Epidermal melanocyte (primary cell): ENCODE data around the gene RNF123.
"Not testable (repeated sequence)": the region's sequence is repeated elsewhere in the genome, so short reads cannot be mapped to it uniquely, and the experiment has no call there.

Experiments used
- DNase-seq: peaks from one replicate; pipeline ENCODE4 v3.0.0; 2011; ENCODE audit warnings: low spot score; ENCODE audit not compliant: insufficient read length

The RNF123 gene

DNA sequence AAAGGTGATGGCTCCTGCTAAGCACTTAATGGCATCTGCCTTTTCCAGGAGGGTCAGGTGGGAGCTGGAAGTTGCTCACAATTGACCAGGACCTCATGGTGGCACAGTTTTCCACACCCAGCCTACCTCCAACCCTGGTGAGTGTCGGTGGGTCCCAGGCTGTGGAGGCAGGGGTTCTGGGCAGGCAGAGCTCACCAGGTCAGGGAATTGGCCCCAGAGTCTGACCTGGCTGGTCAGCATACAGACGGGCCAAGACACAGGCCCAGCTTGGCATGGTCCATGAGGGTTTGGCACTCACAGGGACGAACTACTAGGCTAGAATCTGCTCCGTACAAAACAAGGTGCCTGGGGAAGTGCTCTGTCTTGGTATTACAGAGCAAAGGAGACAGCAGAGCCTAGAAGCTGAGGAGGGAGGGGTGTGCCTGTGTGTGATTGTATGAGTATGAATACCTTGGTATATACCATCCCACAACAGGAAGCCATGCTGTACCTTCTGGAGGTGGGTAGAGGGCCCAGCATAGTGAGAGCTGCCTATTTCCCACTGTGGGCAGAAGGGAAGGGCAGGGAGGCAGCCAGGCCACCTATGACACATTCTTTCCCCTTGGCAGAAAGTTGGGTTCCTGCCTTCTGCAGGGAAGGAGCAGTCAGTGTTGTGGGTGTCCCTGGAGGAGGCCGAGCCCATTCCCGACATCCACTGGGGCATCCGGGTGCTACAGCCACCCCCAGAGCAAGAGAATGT lies 8.7 kb upstream of the RNF123 start:
- DNase-seq, result no peak

DNA sequence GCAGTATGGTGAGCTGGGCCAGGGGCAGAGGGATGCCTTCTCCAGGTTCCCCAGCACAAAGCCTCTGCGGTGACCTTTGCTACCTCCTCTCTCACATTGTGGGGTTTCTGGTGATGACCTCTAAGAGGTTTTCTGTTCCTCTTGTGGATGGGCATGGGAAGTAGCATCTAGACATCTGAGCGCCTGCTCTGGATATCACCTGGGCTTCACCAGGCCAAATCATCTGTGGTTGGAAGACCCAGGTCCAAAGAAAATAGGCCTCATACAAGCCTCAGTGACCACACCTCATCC lies 8.2 kb upstream of the RNF123 start:
- DNase-seq, result no peak

DNA sequence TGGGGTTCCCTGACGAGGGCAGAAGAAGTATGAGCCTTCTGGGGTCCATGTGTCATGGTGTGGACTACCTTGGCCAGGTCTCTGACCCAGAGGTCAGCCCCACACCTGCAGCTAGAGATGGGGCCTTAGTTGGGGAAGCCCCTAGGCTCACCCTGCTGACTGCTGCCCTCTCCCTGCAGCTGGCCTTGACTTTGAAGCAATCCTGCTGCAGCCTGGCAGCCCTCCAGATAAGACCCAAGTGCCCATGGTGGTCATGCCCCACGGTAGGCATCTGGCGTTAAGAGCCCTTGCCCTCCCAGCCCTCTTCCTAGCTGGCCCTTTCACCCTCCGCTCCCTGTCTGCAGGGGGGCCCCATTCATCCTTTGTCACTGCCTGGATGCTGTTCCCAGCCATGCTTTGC lies 7.8 kb upstream of the RNF123 start:
- DNase-seq, result no peak

DNA sequence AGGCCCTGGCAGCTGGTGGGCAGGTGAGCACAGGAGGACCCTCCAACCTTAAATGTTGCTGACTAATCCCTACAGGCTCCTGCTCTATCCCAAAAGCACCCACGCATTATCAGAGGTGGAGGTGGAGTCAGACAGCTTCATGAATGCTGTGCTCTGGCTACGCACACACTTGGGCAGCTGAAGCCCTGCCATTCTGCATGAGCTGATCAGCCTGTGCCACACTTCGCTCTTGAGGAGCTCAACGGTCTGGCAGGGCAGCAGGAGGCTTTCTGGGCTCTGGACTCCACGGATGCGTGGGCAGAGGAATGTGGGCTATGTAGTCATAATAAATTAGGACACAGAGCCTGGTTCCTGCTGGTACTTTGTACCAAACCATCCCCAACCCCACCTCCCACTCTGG lies 6.2 kb upstream of the RNF123 start:
- no peak for DNase-seq

DNA sequence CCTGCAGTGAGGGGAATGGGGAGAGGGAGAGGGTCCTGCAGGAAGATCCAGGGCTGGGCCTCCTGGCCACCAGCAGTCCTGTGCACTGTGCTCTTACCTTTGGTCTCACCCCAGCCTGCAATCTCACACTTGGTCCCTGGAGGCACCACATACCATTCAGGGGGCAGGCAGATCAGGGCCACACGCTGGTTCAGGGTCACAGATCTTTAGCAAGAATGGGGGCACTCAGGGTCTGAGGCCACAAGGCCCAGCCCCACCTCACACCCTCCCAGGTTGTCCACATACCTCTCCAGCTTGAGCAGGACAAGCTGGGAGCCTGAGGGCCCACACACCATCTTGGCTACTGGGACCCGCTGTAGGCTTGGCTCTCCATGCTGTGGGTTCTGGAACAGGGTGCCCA lies 4.9 kb upstream of the RNF123 start:
- not testable (repeated sequence) for DNase-seq

DNA sequence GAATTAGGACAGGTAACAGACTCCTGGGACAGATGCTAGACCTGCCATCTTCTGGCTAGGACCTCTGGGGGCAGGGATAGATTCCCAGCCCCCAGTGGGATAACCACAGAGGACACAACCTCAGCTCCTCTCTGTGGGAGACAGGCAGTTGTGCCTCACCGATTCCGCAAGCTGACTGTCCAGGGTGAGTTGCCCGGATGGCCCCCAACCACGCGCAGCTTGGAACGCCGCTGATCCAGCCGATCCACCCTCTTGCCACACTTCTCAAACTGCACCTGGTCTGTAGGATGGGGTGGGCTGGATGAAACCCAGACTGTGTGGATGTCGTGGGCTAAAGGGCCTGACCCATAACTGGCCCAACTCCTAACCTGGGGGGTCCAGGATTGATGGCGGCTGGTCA lies 4.3 kb upstream of the RNF123 start:
- not testable (repeated sequence) for DNase-seq

DNA sequence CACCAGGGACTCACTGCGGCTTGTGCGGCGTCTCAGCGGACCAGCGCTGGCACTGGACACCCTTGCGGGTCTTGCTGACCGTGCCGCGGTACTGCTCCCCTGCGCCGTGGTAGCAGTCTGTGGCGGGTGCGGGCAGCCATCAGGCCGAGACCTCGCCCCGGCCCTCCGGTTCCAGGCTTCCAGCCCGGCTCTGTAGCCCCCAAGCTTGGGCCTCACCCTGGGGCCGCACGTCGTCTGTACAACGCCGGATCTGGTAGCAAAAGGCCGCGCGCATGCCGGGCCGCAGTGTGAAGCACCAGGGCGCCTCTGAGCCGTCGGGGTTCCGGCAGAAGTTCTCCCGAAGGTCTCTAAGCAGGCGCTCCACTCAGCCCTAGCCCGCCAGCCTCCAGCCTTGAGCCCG lies 3.5 kb upstream of the RNF123 start:
- not testable (repeated sequence) for DNase-seq

DNA sequence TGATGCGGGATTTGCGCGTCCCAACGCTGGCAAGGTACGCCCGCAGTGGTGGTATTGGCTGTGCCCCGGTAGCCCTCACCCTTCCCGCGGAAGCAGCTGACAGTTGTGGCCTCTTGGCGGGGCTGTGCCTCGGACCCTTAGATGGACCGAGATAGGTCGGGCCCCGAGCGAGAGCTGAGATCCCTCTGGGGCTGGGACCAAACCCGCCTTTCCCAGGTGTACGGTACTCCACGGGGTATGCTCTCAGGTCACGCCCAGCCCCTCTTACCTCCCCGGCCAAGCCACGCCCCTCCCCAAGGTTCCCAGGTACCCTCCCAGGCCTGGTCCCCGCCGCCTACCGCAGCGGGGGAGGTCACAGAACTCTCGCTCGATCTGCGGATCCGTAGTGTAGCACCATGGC lies 3.0 kb upstream of the RNF123 start:
- DNase-seq, result not testable (repeated sequence)

DNA sequence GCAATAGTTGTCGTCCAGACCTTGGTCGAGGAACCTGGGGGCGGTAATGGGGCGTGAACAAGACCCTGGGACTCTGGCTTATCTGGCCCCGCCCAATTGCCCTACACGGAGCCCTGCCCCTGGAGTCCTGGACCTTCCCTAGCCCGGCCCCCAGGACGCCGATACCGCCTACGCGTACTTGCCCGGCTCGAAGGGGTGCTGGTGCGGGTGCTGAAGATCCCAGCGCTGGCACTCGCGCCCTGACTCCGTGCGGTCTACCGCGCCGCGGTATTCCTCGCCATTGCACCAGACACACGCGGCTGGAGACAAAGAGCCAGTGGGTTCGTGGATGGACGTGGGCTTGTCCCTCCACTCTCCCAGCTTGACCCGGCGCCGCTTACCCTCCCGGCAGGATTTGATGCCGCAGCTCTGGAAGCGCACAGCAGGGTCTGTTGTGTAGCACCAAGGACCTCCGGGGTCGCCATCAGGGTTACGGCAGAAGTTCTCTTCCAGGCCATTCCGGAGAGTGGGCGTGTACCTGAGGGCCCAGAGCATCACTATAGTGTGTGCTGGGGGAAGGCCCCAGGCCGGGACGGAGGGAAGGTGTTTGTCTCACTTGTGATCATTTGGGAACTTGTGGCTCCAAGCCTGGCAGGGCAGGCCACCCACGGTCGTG lies 2.5 kb upstream of the RNF123 start:
- not testable (repeated sequence) for DNase-seq

DNA sequence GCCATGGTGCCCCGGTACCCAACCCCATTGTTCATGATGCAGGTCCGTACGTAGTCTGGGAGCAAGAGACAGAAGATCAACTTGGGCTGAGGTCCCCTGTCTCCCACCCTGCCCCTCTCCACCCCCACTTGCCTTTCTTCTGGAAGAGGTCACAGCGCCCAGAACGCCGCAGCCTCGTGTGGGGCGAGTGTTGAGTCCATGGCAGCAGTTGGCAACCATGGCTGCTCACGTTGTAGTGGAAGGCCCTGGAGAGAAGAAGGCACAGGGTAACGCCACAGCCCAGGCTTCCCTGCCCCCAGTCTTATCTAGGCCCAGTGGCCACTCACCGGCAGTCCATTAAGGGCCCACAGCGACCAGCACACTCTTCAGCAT lies 1.9 kb upstream of the RNF123 start:
- not testable (repeated sequence) for DNase-seq

DNA sequence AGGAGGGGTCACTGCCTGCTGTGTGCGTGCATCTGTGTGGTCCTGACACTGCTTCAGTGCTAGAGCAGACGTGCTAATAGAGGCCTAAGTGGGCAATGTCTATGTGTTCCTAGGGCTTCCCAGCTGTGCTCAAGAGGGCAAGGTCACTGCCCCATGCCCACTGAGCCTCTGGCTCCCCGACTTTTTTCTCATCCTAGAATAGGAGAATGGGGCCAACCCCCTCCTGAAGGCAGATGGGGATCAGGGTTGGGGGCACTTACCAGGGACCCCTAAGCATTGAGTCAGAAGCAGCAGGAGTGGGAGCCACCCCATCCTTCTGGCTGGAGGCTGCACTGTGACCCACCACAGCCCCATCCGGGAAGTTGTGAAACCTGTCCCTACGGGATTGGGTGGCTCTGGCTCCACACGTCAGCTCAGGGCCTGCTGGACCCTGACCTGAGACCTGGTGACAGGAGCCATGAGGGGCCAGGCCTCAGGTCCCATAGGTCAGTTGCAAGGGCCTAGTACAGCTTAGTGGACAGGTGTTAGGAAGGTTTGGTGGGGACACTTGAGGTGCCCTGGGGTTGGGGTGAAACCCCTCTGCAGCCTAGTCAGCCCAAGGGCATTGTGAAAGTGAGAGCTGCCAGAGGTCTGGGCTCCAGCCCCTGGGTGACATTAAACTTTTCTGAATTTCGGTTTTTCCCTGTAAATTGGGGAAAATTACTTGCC lies 865 bp upstream of the RNF123 start:
- not testable (repeated sequence) for DNase-seq

DNA sequence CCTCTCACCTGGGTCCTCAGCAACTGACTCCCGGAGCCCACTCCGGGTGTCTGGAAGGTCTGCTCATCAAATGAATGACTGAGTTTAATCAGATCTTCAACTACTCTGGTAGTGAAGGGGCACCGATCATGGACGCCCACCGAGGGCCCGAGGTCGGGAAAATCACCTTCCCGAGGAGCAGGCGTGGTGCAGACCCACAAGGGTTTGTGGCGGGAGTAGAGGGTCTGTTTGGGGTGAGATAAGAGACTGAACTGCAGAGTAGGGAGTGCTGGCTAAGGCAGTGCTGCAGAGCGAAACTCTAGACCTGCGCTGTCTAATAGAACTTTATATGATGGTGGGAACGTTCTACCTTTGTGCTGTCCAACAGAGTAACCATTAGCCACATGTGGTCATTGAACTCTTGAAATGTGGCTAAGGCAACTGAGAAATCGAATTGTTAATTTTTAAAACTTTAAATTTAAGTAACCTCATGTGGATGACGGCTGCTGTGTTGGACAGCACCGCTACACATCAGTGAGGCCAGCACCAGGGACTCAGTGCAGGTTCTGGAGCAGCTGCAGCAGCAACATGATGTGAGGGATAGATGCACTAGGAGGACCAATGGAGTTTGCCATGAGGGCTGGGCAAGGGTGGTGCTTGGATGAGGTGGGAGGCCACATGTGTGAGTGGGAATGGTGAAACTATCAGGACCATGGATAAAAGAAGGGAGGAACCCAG lies 709 bp downstream of the RNF123 start:
- DNase-seq, result not testable (repeated sequence)

DNA sequence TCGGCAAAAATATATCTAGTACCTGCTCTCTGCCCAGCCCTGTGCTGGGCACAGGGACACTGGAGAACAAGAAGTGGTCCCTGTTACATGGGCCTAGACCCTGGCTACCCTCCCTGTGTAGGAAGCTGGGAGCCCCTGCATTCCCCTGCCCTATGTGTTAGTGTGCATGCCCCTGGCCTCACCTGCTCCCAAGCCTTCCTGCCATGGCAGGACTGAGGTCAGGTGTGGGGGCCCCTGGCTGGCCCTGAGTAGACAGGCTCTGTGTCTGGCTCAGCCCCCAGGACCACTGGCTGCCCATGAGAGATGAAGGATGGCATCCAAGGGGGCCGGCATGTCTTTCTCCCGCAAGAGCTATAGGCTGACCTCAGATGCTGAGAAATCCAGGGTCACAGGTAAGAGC lies 1.5 kb downstream of the RNF123 start:
- not testable (repeated sequence) for DNase-seq

DNA sequence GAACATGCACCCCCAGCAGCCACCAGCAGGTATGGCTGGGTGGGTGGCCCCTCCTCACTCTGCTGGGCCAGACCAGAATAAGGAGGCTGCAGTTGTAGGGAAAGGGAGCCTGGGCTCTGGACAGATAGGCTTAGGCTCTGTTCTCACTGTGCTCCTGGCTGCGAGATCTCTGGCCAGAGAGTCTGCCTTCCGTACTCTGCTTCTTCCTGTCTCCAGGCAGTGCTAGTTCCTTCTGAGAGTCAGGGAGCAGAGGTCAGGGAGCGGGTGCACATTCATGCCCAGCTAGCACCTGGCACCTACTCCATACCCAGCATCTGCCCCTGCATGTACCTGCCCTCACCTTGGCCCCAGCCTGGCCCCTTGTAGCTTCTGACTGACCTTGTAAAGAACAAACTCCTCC lies 2.1 kb downstream of the RNF123 start:
- not testable (repeated sequence) for DNase-seq

DNA sequence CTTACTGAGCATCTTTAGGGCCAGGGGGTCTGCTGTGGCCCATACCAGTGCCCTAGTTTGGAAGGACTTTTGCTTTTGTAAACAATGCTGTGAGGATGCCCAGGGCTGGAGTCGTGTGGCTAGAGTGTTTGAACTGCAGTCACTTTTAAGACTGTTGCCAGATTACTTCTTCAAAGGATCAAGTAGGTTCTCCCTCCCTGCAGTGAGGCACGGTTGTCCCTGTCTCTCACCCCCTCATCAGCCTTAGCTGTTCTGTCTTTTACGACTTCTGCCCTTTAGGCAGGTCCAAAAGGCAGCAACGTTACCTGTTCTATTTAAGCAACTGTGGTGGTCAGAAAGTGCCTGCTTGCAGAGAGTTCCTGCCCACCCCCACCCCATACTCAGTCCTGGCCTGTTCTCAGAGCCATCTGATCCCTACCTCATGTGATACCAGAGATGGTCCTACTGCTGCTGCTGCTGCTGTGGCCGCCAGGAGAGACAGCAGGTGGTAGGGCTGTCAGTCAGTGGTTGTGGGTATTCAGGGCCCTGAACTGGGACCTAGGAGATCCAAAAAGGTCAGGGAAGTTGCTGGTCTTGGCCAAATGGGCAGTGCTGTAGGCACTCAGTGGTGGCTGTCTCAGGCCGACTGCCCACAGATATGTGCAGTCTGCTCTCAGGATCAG lies 5.2 kb downstream of the RNF123 start:
- DNase-seq, result not testable (repeated sequence)

DNA sequence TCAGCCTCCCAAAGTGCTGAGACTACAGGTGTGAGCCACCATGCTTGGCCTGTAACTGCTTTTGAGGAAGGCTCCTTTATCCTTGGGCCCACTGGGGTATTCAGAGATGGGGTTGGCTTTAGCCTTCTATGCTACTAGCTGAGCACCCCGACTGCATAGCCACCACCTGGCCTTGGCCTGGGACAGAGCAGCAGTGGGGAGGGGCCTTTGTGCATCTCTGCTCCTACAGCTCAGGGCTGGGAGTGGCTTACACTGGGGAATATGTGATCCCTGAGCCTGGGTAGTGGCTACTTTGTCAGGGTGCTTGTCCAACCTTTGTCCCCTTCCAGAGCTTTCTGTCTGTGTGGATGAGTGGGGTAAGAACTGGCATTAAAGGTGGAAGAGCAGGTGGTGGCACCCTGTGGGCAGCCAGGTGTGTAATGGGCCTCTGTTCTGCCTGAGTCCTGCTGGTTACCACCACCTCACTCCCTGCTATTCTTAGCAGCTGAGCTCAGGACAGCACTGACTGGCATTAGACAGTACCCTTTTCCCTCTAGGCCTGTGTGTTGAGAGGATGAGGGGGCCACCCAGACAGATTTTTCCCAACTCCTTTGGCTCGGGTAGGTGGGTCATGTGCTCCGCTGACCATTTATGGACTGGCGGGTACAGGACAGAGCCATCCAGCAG lies 6.1 kb downstream of the RNF123 start:
- not testable (repeated sequence) for DNase-seq

DNA sequence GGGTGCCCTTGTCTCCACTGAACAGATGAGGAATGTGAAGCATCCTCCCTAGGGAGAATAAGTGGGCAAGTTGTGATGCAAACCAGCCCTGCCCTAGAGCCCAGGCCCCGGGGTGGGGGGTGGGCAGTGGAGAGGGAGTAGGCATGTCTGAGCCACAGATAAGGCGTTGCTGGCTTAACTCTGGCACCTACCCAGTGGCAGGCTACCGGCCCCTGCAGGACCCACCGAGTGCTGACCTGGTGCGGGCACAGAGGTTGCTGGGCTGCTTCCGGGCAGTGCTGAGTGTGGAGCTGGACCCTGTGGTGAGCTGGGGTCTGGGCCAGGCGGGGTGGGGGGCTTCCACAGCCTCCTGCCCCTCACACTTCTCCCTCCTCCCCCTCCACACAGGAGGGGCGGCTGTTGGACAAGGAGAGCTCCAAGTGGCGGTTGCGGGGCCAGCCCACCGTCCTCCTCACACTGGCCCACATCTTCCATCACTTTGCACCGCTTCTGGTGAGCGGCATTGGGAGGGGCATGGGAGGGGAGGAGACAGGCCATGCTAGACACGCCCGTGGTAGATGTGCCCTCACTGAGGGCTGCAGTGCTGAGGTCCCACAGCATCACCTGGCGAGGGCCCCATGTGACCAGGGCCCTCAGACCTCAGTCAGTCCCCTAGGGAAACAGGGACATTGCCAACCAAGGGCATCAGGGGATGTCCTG lies 10.1 kb downstream of the RNF123 start:
- DNase-seq, result no peak

DNA sequence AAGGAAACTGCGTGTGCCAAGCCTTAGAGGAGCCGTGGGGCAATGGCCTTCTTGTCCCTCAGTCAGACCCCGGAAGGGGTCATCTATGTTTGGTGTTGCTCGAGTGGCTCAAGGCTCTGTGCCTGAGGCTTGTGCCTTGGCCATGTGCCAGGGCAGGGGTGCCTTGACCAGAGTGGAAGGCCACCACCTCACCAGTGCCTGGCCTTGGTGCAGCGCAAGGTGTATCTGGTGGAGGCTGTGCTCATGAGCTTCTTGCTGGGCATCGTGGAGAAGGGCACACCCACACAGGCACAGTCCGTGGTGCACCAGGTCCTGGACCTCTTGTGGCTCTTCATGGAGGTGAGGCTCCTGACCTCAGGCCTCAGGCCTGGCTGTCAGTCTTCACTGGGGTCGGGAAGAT lies 10.7 kb downstream of the RNF123 start:
- no peak for DNase-seq

DNA sequence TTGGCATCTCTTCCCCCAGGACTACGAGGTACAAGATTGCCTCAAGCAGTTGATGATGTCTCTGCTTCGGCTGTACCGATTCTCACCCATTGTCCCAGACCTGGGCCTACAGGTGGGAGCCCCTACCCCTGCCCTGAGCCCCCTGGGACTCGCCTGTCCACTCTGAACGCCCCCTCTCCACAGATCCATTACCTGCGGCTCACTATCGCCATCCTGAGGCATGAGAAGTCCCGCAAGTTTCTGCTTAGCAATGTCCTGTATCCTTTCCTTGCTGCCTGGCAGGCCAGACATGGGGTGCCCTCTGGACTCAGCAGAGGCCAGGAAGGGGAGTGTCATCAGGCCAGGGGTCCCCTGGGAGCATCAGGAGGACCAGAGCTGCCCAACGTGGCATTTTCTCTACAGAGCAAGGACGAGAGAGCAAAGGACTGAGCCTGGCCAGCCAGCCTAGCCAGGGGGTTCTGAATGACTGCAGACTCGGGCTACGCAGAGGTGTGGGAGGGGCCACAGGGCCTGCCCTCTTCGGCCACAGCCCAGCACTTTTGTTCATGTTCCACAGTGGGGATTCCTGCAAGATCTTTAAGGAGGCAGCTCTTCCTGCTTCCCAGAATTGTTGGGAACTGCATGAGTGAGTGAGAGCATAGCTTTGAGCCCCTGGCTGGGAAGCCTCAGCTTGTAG lies 11.2 kb downstream of the RNF123 start:
- DNase-seq, result no peak
